Liver (tissue), 9 donors: ENCODE results near the gene ETV6. TPM values are rescaled to one million over a fixed set of nuclear protein-coding genes. Genes with fewer than 3 reads are reported as not detected.

Experiments
- DNase-seq: peaks from one replicate; pipeline ENCODE4 v3.0.0-alpha.2; 2017; ENCODE audit warnings: low spot score
- H3K27ac ChIP-seq, 2 donors: one replicate each; pipeline ENCODE4 v1.7.0; 2013; ENCODE audit warnings: inconsistent platforms in 2 of 2, low read length in 2 of 2, control low read depth in 1 of 2, low read depth in 1 of 2, mild to moderate bottlenecking in 1 of 2
- H3K27me3 ChIP-seq, 4 donors: one replicate each; pipeline versions ENCODE4 v1.6.1 to v1.7.0; 2013; ENCODE audit warnings: low read length in 3 of 4, inconsistent platforms in 1 of 4, mild to moderate bottlenecking in 1 of 4, moderate library complexity in 1 of 4; ENCODE audit not compliant: control insufficient read depth in 4 of 4, insufficient read depth in 4 of 4
- H3K36me3 ChIP-seq, 4 donors: one replicate each; pipeline versions ENCODE4 v1.6.1 to v1.7.0; 2013; ENCODE audit warnings: low read length in 3 of 4, mild to moderate bottlenecking in 3 of 4, low read depth in 1 of 4, moderate library complexity in 1 of 4; ENCODE audit not compliant: control insufficient read depth in 4 of 4, insufficient read depth in 3 of 4
- H3K4me1 ChIP-seq, 4 donors: one replicate each; pipeline versions ENCODE4 v1.6.1 to v1.7.0; 2013; ENCODE audit warnings: low read length in 3 of 4, mild to moderate bottlenecking in 3 of 4, moderate library complexity in 1 of 4; ENCODE audit not compliant: control insufficient read depth in 4 of 4, insufficient read depth in 4 of 4
- H3K4me3 ChIP-seq, 3 donors: one replicate each; pipeline versions ENCODE4 v1.6.1 to v1.7.0; 2013; ENCODE audit warnings: low read length in 3 of 3, control low read depth in 1 of 3, low read depth in 1 of 3, mild to moderate bottlenecking in 1 of 3
- H3K9ac ChIP-seq, 2 donors: one replicate each; pipeline ENCODE4 v1.7.0; 2013; ENCODE audit warnings: low read length in 2 of 2, mild to moderate bottlenecking in 2 of 2, moderate library complexity in 2 of 2, control low read depth in 1 of 2, low read depth in 1 of 2
- H3K9me3 ChIP-seq, 4 donors: one replicate each; pipeline versions ENCODE4 v1.6.1 to v1.7.0; 2013; ENCODE audit warnings: low read length in 3 of 4; ENCODE audit not compliant: control insufficient read depth in 4 of 4
- ATF3 ChIP-seq: IDR thresholded peaks from 2 replicates; pipeline ENCODE4 v1.6.1; 2016; ENCODE audit warnings: antibody characterized with exemption
- CTCF ChIP-seq: fragments of 150-350 bp; IDR thresholded peaks from 2 replicates; pipeline ENCODE4 v1.5.1; 2017; ENCODE audit warnings: improper control_type of control experiment, low read depth, low read length; ENCODE audit not compliant: missing input control
- EGR1 ChIP-seq, 2 donors: IDR thresholded peaks; 2 replicates each; pipeline ENCODE4 v1.6.1; 2016 to 2018; ENCODE audit warnings: antibody characterized with exemption in 2 of 2, low read depth in 2 of 2
- FOXA2 ChIP-seq: IDR thresholded peaks from 2 replicates; pipeline ENCODE4 v1.6.1; 2016; ENCODE audit warnings: antibody characterized with exemption
- GABPA ChIP-seq, 2 donors: IDR thresholded peaks in 1 of 2; conservative IDR thresholded peaks in 1 of 2; 2 replicates each; pipeline ENCODE4 v1.6.1; 2016; ENCODE audit warnings: antibody characterized with exemption in 2 of 2, mild to moderate bottlenecking in 1 of 2, moderate library complexity in 1 of 2
- HNF4A ChIP-seq, 2 donors: conservative IDR thresholded peaks; 2 replicates each; pipeline ENCODE4 v1.6.1; 2016; ENCODE audit warnings: antibody characterized with exemption in 2 of 2, mild to moderate bottlenecking in 2 of 2
- HNF4G ChIP-seq: IDR thresholded peaks from 2 replicates; pipeline ENCODE4 v1.6.1; 2016; ENCODE audit warnings: antibody characterized with exemption
- JUND ChIP-seq, 2 donors: IDR thresholded peaks; 2 replicates each; pipeline ENCODE4 v1.6.1; 2016; ENCODE audit warnings: antibody characterized with exemption in 2 of 2
- MAX ChIP-seq: IDR thresholded peaks from 2 replicates; pipeline ENCODE4 v1.6.1; 2016; ENCODE audit warnings: antibody characterized with exemption
- NR2F2 ChIP-seq: IDR thresholded peaks from 2 replicates; pipeline ENCODE4 v1.6.1; 2016; ENCODE audit warnings: antibody characterized with exemption
- RAD21 ChIP-seq, 2 donors: IDR thresholded peaks; 2 replicates each; pipeline ENCODE4 v1.6.1; 2016; ENCODE audit warnings: antibody characterized with exemption in 2 of 2, mild to moderate bottlenecking in 2 of 2
- REST ChIP-seq: IDR thresholded peaks from 2 replicates; pipeline ENCODE4 v1.6.1; 2016; ENCODE audit warnings: antibody characterized with exemption, mild to moderate bottlenecking
- RXRA ChIP-seq, 2 donors: IDR thresholded peaks; 2 replicates each; pipeline ENCODE4 v1.6.1; 2017 to 2018; ENCODE audit warnings: antibody characterized with exemption in 2 of 2, mild to moderate bottlenecking in 1 of 2
- SP1 ChIP-seq: IDR thresholded peaks from 2 replicates; pipeline ENCODE4 v1.6.1; 2018; ENCODE audit warnings: antibody characterized with exemption, mild to moderate bottlenecking
- TAF1 ChIP-seq: conservative IDR thresholded peaks from 2 replicates; pipeline ENCODE4 v1.6.1; 2016; ENCODE audit warnings: antibody characterized with exemption, mild to moderate bottlenecking
- YY1 ChIP-seq: IDR thresholded peaks from 2 replicates; pipeline ENCODE4 v1.6.1; 2016; ENCODE audit warnings: antibody characterized with exemption, mild to moderate bottlenecking
- ZBTB33 ChIP-seq: IDR thresholded peaks from 2 replicates; pipeline ENCODE4 v1.6.1; 2016; ENCODE audit warnings: antibody characterized with exemption
- WGBS: extraction: QIAGEN DNeasy Blood & Tissue Kit; methylation state at CpG from one replicate; pipeline ENCODE4 v1.1.7; 2013; 5-methylcytosine and 5-hydroxymethylcytosine counted together
- polyA plus RNA-seq, 2 donors: library from polyadenylated mRNA; stranded (reverse) in 1 of 2; unstranded in 1 of 2; fragments of 200-250 nt in 1 of 2; fragments of >200 nt in 1 of 2; fragmentation: Nextera tagmentation in 1 of 2; extraction: Ambion mirVana in 1 of 2; gene quantifications; one replicate each; pipeline versions ENCODE4 v1.2.1 to v1.2.3, GENCODE V29; 2013 to 2015
- total RNA-seq, 2 donors: library from RNA; depleted of rRNA; stranded (reverse); fragments of >200 nt; gene quantifications; one replicate each; pipeline ENCODE4 v1.2.3, GENCODE V29; 2014
- donor health status: healthy.
- donor health status: healthy.
- donor health status: healthy.
- donor health status: healthy.
- donor health status: healthy.

The ETV6 gene
- total and polyA plus RNA-seq, 4 donors: 2.0 to 6.2 (median 3.5) TPM

GRCh38 chr12:11728154-11728755 lies 78.8 kb downstream of the ETV6 start:
- 88% methylated on average over 10 of the region's 10 CpGs for WGBS
- no peaks in the 10 kb centered on the region for H3K9me3 ChIP-seq
- no peak overlapping the region for H3K4me3 ChIP-seq
- no peak for DNase-seq
- no peaks in the 10 kb centered on the region for H3K36me3 ChIP-seq
- no peak overlapping the region for H3K27ac ChIP-seq
- H3K27me3 ChIP-seq: no peaks in the 10 kb centered on the region
- peaks cover 4 to 28% (median 11%) of the 10 kb centered on the region in 4 donors for H3K4me1 ChIP-seq
- H3K9ac ChIP-seq: no peak overlapping the region
- TF ChIP-seq RXRA (IDR thresholded peaks at IDR 0.05) (no peak), REST (no peak), SP1 (no peak), ZBTB33 (no peak), HNF4G (no peak), TAF1 (no peak), JUND (IDR thresholded peaks at IDR 0.05) (no peak), FOXA2 (no peak), MAX (no peak), HNF4A (conservative IDR thresholded peaks at IDR 0.05) (no peak), RAD21 (IDR thresholded peaks at IDR 0.05) (no peak), ATF3 (no peak), GABPA (IDR thresholded peaks at IDR 0.05 in 1 of 2, conservative IDR thresholded peaks at IDR 0.05 in 1 of 2) (no peak), YY1 (no peak), NR2F2 (no peak), CTCF (no peak), EGR1 (IDR thresholded peaks at IDR 0.05; ENCODE audit: low read depth in 2 of 2) (no peak)
